HCEC 1CT (cell line): ENCODE data around the gene SP9.
A peak's percentile ranks its signal among the peaks of the same experiment; 100 is the strongest.
"Not testable (repeated sequence)": the region's sequence is repeated elsewhere in the genome, so short reads cannot be mapped to it uniquely, and the experiment has no call there.

Source experiments
- DNase-seq: peaks from one replicate; pipeline ENCODE4 v3.0.0-alpha.2; 2017

Gene SP9

GRCh38 chr2:174350018-174350417 is 15.3 kb downstream of the SP9 start:
- peak; percentile 18 for DNase-seq

DNA sequence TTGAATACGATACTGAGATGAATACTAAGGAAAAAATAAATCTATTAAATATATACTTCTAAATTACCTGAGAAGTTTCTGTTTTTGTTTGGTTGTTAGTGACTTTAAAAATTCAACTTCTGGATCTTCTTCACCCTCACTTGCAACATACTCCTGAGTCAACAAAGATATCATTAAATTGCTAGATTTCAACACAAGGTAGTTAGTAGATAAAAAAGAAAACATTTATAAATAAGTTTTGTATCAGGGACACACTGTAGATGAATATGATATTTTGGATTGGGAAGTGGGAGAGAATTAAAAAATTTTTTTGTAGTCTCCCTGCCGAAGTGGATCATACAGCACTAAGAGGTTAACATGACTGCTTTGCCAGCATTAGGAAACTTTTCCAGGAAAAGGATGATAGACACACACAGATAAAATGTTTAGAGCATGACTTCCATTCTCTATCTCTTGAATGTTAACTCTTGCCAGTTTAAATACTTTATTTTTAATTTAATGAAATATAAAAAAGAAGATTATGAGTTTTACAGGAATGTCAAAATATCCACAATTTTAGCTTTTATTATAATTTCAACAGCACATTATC is 15.9 kb downstream of the SP9 start:
- DNase-seq = no peak

- no peak for DNase-seq
These were observed 18.2 kb downstream of the SP9 start for GRCh38 chr2:174353004-174353403.

- DNase-seq = no peak
These were observed 21.6 kb downstream of the SP9 start for GRCh38 chr2:174356347-174356746.

GRCh38 chr2:174359663-174360062 is 24.9 kb downstream of the SP9 start:
- not testable (repeated sequence) for DNase-seq

DNA sequence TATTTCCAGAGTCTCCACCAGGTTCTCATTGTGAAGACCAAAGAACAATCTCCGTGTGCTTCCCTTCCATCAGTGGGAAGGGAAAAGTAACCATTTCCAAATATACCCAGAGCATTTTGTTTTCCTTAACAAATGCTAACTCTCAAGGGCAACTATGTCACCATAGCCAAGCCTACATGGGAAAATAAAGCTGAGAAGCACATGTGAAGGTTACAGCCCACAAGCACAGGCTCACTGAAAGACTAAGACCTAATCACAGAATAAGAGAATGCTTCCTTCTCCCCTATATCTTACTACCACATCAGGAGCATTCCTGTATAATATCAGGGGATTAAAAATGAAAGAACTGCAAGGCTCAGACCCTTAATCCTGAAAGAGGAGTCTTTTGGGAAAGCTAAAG is 28.2 kb downstream of the SP9 start:
- DNase-seq = no peak

GRCh38 chr2:174363492-174364225 is 28.9 kb downstream of the SP9 start:
- DNase-seq = not testable (repeated sequence)

DNA sequence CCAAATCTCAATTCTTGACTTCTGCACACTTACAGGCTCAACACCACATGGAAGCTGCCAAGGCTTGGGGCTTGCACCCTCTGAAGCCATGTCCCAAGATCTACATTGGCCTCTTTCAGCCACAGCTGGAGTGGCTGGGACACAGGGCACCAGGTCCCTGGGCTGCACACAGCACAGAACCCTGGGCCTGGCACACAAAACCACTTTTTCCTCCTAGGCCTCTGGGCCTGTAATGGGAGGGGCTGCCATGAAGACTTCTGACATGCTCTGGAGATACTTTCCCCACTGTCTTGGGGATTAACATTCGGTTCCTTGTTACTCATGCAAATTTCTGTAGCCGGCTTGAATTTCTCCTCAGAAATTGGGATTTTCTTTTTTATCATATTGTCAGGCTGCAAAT is 29.9 kb downstream of the SP9 start:
- DNase-seq = no peak

- no peak for DNase-seq
These were observed 30.8 kb downstream of the SP9 start for GRCh38 chr2:174365571-174365970.

DNA sequence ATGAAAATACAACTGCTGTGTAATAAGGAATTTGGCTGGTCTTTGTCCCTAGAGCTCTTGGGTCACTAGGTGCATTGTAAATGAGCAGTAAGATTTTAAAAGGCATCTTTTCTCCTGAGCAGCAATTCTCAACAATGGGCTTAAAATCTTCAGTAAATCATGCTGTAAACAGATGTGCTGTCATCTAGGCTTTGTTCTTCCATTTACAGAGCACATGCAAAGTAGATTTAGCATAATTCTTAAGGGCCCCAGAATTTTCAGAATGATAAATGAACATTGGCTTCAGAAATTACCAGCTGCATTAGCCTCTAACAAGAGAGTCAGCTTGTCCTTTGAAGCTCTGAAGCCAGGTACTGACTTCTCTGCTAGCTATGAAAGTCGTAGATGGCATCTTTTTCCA is 33.9 kb downstream of the SP9 start:
- no peak for DNase-seq

- DNase-seq = no peak
These were observed 42.2 kb downstream of the SP9 start for GRCh38 chr2:174376967-174377366.

- no peak for DNase-seq
These were observed 49.0 kb downstream of the SP9 start for GRCh38 chr2:174383796-174384195.

DNA sequence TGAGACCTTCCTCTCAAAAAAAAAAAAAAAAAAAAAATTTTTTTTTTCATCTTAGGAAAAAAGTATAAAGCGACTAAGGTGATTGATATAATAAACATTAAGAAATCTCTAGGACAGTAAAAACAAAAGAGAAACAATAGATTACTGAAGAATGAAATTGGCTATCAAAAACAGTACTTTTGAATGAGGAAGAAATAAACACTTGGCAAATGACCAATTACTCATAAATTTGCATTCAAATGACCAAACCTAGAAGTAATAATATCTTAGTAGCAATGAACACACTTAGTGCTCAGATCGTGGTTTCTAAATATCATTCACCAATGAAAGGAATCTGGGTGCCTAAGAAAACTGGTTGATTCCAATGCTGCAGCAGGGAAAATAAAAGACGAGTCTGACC is 50.4 kb downstream of the SP9 start:
- no peak for DNase-seq
